ENCODE measurements around the gene TEAD1.

- TF ChIP-seq CTCF (IDR thresholded peaks at IDR 0.05) (no peak), POLR2A (IDR thresholded peaks at IDR 0.05) (no peak)
Observed at GRCh38 chr11:12806113-12806512, 131.9 kb downstream of the TEAD1 start.
